Activated CD8-positive, alpha-beta memory T cell treated with anti-CD3 and anti-CD28 coated beads, Interleukin-2, amount 50 U/mL, for 1 hour (primary cell): ENCODE results near the gene ARF4.
"Not testable (repeated sequence)": the region's sequence is repeated elsewhere in the genome, so short reads cannot be mapped to it uniquely, and the experiment has no call there.

Experiments
- DNase-seq: peaks from one replicate; pipeline ENCODE4 v3.0.0-alpha.2; 2020; ENCODE audit errors: extremely low read depth

Gene ARF4

GRCh38 chr3:57597127-57597923 lies at the start of gene ARF4:
Gene ARF4, minus strand, starts transcription at chr3:57597344. Its CDS starts 204 bp downstream, at chr3:57597140.
- peak; percentile 97 for DNase-seq

DNA sequence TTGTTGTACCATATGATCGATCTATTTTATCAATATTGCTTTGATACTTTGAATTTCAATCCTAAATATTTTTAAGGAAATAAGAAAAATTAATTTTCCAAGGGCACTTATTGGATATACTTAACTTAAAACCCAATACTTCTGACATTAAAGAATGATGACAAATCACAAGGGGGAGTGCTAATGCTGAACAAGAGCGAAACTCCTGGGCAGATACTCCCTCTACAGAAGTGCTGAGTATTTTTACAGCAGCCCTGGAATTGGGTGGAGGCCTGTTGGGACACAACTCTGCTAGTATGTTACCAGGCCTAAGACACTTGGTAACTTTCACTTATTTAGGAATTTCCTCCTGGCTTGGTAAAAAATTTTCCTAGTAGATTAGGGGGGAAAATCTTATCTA lies 49.6 kb upstream of the ARF4 start:
- no peak for DNase-seq

DNA sequence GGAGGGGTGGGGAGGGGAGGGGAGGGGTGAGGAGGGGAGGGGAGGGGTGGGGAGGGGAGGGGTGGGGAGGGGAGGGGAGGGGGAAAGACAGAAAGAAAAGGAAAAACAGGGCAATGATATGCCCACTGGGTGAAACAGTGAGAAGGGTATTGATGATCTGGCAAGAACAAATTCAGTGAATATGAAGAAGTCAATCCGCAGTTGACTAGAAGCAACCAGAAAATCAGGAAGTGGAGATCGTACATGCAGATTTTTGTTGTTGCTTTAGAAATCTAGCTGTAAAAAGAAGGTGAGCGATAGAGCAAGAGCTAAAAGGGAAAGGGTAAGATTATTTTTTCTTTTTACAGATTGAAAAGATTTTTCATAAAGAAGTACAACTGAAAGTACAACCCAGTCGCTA lies 47.6 kb upstream of the ARF4 start:
- no peak for DNase-seq

DNA sequence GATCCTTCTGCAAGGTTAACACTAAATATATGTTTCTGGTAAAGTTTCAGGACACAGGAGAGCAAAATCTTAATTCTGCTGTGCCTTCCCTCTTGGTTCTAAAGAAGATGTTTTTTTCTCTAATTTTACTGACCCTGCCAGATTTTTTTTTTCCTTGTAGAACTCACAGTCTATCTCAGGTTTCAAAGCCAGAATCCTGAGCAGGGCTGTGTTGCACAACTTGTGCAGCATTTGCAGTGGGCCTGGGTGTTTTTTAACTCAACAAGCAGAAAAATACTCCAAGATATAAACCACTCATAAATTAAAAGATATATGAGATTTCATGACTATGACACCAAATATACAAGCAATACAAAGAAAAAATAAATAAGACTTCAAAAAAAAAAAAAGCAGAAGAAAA lies 40.2 kb upstream of the ARF4 start:
- no peak for DNase-seq

- not testable (repeated sequence) for DNase-seq
These were observed 37.1 kb upstream of the ARF4 start for GRCh38 chr3:57634259-57634658.

- no peak for DNase-seq
These were observed 30.8 kb upstream of the ARF4 start for GRCh38 chr3:57627976-57628375.

DNA sequence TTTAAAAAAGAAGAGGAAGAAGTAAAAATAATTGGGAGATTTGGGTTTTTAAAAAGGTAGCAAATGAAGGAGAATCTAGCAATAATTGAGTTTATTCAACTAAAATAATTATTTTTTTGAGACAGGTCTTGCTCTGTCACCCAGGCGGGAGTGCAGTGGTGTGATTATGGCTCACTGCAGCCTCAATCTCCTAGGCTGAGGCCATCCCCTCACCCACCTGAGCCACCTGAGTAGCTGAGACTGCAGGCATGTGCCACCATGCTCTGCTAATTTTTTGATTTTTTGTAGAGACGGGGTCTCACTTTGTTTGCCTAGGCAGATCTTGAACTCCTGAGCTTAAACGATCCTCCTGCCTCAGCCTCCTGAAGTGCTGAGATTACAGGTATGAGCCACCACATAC lies 27.7 kb upstream of the ARF4 start:
- DNase-seq: no peak

DNA sequence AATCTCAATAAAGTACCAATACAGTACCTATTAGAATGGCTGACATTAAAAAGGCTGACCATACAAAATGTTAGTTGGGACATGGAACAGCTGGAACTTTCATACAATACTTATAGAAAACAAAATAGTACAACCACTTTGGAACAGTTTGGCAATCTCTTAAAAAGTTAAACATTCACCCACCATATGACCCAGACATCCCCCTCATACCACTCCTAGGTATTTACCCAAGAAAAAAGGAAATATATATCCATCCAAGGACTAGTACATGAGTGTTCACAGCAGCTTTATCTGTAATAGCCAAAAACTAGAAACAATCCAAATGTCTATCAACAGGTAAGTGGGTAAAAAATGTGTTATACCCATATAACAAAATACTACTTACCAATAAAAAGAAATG lies 25.2 kb upstream of the ARF4 start:
- no peak for DNase-seq

DNA sequence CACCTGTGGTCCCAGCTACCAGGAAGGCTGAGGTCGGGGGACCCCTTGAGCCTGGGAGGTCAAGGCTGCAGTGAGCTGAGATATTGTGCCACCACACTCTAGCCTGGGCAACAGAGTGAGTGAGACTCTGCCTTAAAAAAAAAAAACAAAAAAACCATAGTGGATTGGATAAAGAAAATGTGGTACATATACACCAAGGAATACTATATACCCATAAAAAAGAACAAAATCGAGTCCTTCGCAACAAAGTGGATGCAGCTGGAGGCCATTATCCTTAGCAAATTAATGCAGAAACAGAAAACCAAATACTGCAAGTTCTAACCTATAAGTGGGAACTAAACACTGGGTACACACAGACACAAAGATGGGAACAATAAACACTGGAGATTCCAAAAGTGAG lies 20.6 kb upstream of the ARF4 start:
- no peak for DNase-seq

- no peak for DNase-seq
These were observed 19.1 kb upstream of the ARF4 start for GRCh38 chr3:57616233-57616632.

GRCh38 chr3:57611870-57612269 lies 14.7 kb upstream of the ARF4 start:
- DNase-seq: not testable (repeated sequence)

- DNase-seq: no peak
These were observed 8.5 kb upstream of the ARF4 start for GRCh38 chr3:57605683-57606082.

- DNase-seq: no peak
These were observed 7.8 kb upstream of the ARF4 start for GRCh38 chr3:57604971-57605370.

GRCh38 chr3:57600195-57600594 lies 3.1 kb upstream of the ARF4 start:
- no peak for DNase-seq

DNA sequence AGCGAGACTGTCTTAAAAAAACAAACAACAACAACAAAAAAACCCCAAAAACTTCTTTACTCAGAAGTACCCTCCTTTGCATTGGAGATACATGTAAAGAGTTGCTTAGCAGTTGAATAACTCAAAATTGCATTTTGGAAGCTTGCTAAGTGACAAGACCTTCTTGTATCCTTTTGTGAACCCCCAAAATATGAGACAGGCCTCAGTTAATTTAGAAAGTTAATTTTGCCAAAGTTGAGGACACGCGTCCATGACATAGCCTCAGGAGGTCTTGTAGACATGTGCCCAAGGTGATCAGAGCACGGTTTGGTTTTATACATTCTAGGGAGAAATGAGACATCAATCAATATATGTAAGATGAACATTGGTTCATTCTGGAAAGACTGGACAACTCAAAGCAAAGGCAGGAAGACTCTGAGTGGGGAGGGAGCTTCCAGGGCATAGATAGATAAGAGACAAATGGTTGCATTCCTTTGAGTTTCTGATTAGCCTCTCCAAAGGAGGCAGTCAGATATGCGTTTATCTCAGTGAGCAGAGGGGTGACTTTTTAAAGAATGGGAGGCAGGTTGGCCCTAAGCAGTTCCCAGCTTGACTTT lies 1.7 kb upstream of the ARF4 start:
- DNase-seq: no peak

DNA sequence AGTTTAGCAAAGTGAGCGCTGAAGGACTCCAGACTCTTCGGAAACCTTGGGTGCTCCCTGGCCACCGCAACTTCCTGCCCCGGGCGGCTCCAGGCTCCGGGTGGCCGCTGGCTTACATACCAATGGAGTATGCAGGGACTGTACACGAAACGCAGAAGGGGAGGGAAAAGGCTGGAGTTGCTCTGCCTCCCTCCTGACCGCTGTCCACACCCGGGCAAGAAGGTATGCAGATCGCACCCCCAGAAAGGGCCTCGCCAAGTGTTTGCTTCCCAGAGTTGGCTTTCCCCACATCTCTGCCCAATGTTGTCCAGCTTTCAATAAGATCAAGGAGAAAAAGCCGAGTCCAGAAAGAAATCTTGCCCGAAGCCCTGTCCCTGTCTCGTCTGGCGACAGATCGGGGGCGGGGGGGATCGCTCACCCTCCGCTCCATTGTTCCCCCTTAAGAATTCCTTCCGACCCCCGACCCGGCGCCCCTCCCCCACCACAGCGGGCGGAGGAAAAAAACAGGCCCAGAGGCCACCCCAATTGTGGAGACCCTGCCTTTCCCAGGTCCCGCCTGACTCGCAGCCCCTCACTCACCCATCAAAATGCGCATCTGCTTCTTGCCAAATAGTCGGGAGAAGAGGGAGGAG lies 533 bp downstream of the ARF4 start:
- DNase-seq: no peak

DNA sequence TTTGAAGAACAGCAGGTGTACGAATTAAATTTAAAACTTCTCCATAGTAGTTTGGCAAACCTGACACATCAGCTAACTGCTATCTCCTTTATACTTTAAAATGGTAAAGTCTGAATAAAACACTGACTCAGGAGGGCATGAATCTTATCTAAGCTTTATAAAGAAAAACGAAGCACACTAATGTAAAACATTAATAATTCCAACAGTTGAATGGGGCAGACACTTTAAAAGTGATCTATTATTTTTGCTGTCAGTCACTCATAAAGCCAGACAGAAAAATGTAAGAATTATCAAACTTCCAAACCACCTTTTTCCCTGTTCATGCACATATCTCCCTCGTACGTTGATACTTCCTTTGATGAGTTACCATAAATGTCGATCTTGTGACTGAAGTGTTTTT lies 2.6 kb downstream of the ARF4 start:
- DNase-seq: no peak

- DNase-seq: no peak
These were observed 3.0 kb downstream of the ARF4 start for GRCh38 chr3:57594144-57594543.

DNA sequence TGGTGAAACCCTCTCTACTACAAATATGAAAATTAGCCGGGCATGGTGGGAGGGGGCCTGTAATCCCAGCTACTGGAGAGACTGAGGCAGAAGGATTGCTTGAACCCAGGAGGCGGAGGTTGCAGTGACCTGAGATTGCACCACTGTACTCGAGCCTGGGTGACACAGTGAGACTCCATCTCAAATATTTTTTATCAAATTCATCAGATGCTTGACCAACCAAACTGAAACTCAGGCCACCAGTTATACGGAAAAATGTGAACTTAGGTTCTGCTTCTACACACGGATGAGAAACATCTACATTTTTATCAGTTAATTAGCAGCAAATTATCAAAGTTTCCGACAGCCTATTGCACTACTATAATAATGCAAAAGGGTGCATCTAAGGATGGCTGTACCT lies 4.8 kb downstream of the ARF4 start:
- no peak for DNase-seq

DNA sequence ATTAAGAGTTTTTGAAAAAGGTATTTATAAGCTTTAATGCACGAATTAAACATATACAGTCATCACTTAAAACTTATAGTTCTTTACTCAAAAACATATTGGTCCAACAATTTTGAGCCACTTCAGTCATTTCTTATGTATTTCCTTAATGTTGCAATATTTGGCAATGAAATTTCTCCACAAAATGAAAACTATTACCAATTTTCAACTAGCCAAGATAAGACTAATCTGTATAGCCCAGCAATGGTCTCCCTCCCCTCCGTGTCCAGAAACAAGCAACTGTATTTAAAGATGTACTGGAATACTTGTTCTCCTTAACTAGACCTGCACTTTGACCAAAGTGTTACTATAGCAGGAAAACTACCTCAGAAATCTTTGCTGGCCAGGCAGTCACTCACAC lies 9.2 kb downstream of the ARF4 start:
- DNase-seq: no peak

GRCh38 chr3:57586778-57587177 lies 10.4 kb downstream of the ARF4 start:
- DNase-seq: no peak

- no peak for DNase-seq
These were observed 13.6 kb downstream of the ARF4 start for GRCh38 chr3:57583544-57583943.

DNA sequence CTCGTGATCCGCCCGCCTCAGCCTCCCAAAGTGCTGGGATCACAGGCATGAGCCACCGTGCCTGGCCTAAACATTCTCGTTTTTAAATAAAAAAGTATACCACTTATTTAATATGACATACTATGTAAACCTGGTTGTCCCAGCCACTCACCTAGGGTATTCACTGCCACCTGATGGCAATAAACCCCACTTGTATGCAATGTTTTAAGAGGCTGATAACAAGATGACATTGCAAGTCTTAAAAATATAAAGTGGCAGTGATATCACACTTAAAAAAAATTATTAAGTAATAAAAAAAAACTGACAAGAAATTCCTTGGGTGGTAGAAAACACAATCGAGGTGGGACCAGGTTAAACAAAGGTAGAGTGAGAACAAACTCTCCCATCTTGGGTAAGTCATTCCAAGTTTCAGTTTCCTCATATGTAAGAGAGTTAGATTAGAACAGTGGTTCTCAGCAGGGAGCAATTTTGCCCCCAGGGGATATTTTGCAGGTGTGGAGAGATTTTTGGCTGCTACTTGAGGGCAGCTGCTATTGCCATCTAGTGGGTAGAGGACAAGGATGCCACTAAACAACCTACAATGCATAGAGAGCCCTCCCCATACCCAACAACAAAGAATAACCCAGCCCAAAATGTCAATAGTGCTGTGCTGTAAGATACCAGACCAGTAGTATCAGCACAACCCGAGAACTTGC lies 14.5 kb downstream of the ARF4 start:
- no peak for DNase-seq
